Spleen (tissue), 11 donors: ENCODE measurements around the gene CD226. TPM values are rescaled to one million over a fixed set of nuclear protein-coding genes. Genes with fewer than 3 reads are reported as not detected.

Source experiments
- DNase-seq: peaks from one replicate; pipeline ENCODE4 v3.0.0-alpha.2; 2020
- H3K27ac ChIP-seq, 8 donors: fragments of 200-600 bp; sonication (generic) in 7 of 8; 1 replicate in 4 of 8; 2 replicates in 4 of 8; pipeline versions ENCODE4 v1.5.0 to v1.8.0; 2016 to 2021; ENCODE audit warnings: inconsistent platforms in 4 of 8, mild to moderate bottlenecking in 4 of 8, moderate library complexity in 1 of 8
- H3K27me3 ChIP-seq, 7 donors: fragments of 200-600 bp; sonication (generic) in 6 of 7; replicated peaks in 1 of 7; 1 replicate in 4 of 7; 2 replicates in 3 of 7; pipeline versions ENCODE4 v1.5.0 to v1.8.0; 2016 to 2021; ENCODE audit warnings: inconsistent platforms in 3 of 7, mild to moderate bottlenecking in 1 of 7
- H3K36me3 ChIP-seq, 6 donors: fragments of 200-600 bp; sonication (generic) in 5 of 6; 1 replicate in 4 of 6; 2 replicates in 2 of 6; pipeline versions ENCODE4 v1.5.0 to v1.8.0; 2016 to 2021; ENCODE audit warnings: inconsistent platforms in 2 of 6
- H3K4me1 ChIP-seq, 6 donors: fragments of 200-600 bp; sonication (generic) in 5 of 6; 1 replicate in 3 of 6; 2 replicates in 3 of 6; pipeline versions ENCODE4 v1.5.0 to v1.8.0; 2016 to 2021; ENCODE audit warnings: inconsistent platforms in 3 of 6
- H3K4me3 ChIP-seq, 8 donors: fragments of 200-600 bp; sonication (generic) in 7 of 8; 1 replicate in 4 of 8; 2 replicates in 4 of 8; pipeline versions ENCODE4 v1.5.0 to v1.8.0; 2016 to 2021; ENCODE audit warnings: inconsistent platforms in 4 of 8, mild to moderate bottlenecking in 4 of 8, moderate library complexity in 2 of 8
- H3K9me3 ChIP-seq, 8 donors: fragments of 200-600 bp; sonication (generic) in 7 of 8; 1 replicate in 4 of 8; 2 replicates in 4 of 8; pipeline versions ENCODE4 v1.5.0 to v1.8.0; 2016 to 2021; ENCODE audit warnings: inconsistent platforms in 4 of 8
- CTCF ChIP-seq, 11 experiments: fragments of 200-600 bp in 7 of 11; fragments of 450-650 bp in 4 of 11; sonication (generic) in 4 of 11; IDR thresholded peaks in 8 of 11; conservative IDR thresholded peaks in 3 of 11; 1 replicate in 7 of 11; 2 replicates in 4 of 11; pipeline versions ENCODE4 v1.4.0 to v1.8.0; 2016 to 2021; ENCODE audit warnings: antibody characterized with exemption in 11 of 11, inconsistent platforms in 4 of 11, mild to moderate bottlenecking in 1 of 11
- POLR2A ChIP-seq, 3 donors: fragments of 450-650 bp; IDR thresholded peaks; one replicate each; pipeline ENCODE4 v1.5.1; 2017; ENCODE audit warnings: antibody characterized with exemption in 3 of 3, mild to moderate bottlenecking in 1 of 3
- POLR2AphosphoS5 ChIP-seq, 3 donors: sonication (generic); formaldehyde crosslinking; IDR thresholded peaks; one replicate each; pipeline ENCODE4 v1.5.1; 2017; ENCODE audit warnings: antibody characterized with exemption in 3 of 3
- WGBS, 5 donors: extraction: QIAGEN DNeasy Blood & Tissue Kit in 3 of 5; methylation state at CpG; one replicate each; pipeline versions ENCODE4 v1.1.5 to v1.1.7; 2013 to 2018; 5-methylcytosine and 5-hydroxymethylcytosine counted together
- intact Hi-C: fragments of 100-400 bp; cut with DNase I; formaldehyde crosslinking; loops from one replicate; pipeline ENCODE4 v1.15.0; 2023; ENCODE audit warnings: low total_unique reads
- polyA plus RNA-seq, 3 donors: library from polyadenylated mRNA; stranded (reverse); fragments of 200-250 nt; gene quantifications; one replicate each; pipeline ENCODE4 v1.2.1, GENCODE V29; 2013
- total RNA-seq, 7 donors: library from RNA; depleted of rRNA in 3 of 7; stranded (reverse); fragments of >200 nt in 3 of 7; fragmentation: NEBNext Ultra II Directional in 4 of 7; extraction: Animal tissue kit (Norgen Biotek cat#: 25700) in 4 of 7; gene quantifications; one replicate each; pipeline versions ENCODE4 v1.1.0 to v1.2.1, GENCODE V29; 2016 to 2021
- donor health status: healthy with polysubstance abuse.
- donor health status: DM: no; HTN: no; CAD: no; lungs with moderate emphysema.
- donor health status: DM: no; HTN: no; CAD: no.
- donor health status: Bipolar disorder and iron deficiency.
- donor health status: healthy.
- donor health status: DM: no; HTN: no; CAD: no.
- donor health status: DM: yes; HTN: yes; CAD: no.

CD226 gene
- total and polyA plus RNA-seq, 10 donors, result 0.91 to 51.4 (median 31.7) TPM

- DNase-seq, result no peak
- no peak for TF ChIP-seq POLR2A (IDR thresholded peaks at IDR 0.05)
- TF ChIP-seq POLR2AphosphoS5 (IDR thresholded peaks at IDR 0.05), result no peak
- no peak for TF ChIP-seq CTCF (IDR thresholded peaks at IDR 0.05 in 8 of 11, conservative IDR thresholded peaks at IDR 0.05 in 3 of 11)
- no peaks in the 10 kb centered on the region for H3K36me3 ChIP-seq
- no peaks in the 10 kb centered on the region for H3K4me1 ChIP-seq
- no peaks in the 10 kb centered on the region for H3K9me3 ChIP-seq
- WGBS, 5 donors, result 92 to 97% (median 94%) methylated on average over 9 of the region's 9 CpGs
- no peak overlapping the region for H3K27ac ChIP-seq
- intact Hi-C loops, result no loop called here
- H3K27me3 ChIP-seq, result no peaks in the 10 kb centered on the region
- no peak overlapping the region for H3K4me3 ChIP-seq
Measured at GRCh38 chr18:69841117-69841516, 106.6 kb downstream of the CD226 start.

DNA sequence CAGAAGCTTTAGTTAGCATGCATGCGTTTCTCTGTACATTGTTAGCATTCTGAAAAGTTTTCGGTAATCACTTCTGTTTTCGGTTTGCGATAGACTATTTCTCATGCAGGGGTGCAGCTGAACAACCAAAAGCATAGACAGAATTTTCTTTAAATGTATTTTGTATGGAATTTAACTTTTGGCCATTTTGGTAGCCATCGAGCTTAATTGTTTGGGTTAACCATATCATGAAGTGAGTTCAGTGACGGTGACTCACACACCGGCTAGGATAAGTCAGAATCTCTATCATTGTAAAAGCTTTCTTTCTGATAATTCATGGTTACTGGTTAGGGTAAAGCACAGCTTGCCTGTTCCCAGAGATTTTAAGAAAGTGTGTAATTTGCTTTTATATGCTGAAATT is 107.2 kb downstream of the CD226 start:
- TF ChIP-seq POLR2A (IDR thresholded peaks at IDR 0.05) (no peak), CTCF (IDR thresholded peaks at IDR 0.05 in 8 of 11, conservative IDR thresholded peaks at IDR 0.05 in 3 of 11) (no peak), POLR2AphosphoS5 (IDR thresholded peaks at IDR 0.05) (no peak)
- WGBS, 5 donors, result 91 to 97% (median 95%) methylated on average over 7 of the region's 7 CpGs
- no peak overlapping the region for H3K4me3 ChIP-seq
- no peak overlapping the region for H3K27ac ChIP-seq
- intact Hi-C loops, result no loop called here
- no peaks in the 10 kb centered on the region for H3K9me3 ChIP-seq
- DNase-seq, result no peak
- H3K27me3 ChIP-seq, result no peaks in the 10 kb centered on the region
- H3K4me1 ChIP-seq, result no peaks in the 10 kb centered on the region
- H3K36me3 ChIP-seq, result no peaks in the 10 kb centered on the region

GRCh38 chr18:69840001-69840400 is 107.7 kb downstream of the CD226 start:
- no peak for TF ChIP-seq POLR2A (IDR thresholded peaks at IDR 0.05)
- TF ChIP-seq POLR2AphosphoS5 (IDR thresholded peaks at IDR 0.05), result no peak
- no peak for TF ChIP-seq CTCF (IDR thresholded peaks at IDR 0.05 in 8 of 11, conservative IDR thresholded peaks at IDR 0.05 in 3 of 11)
- intact Hi-C loops, result no loop called here
- WGBS, 5 donors, result 92 to 95% (median 93%) methylated on average over 11 of the region's 11 CpGs

GRCh38 chr18:69839497-69839896 is 108.2 kb downstream of the CD226 start:
- no peaks in the 10 kb centered on the region for H3K9me3 ChIP-seq
- WGBS, 5 donors, result 91 to 97% (median 95%) methylated on average over 11 of the region's 11 CpGs
- intact Hi-C loops, result no loop called here
- no peak for DNase-seq
- H3K27ac ChIP-seq, result no peak overlapping the region
- no peak overlapping the region for H3K4me3 ChIP-seq
- H3K4me1 ChIP-seq, result no peaks in the 10 kb centered on the region
- TF ChIP-seq POLR2AphosphoS5 (IDR thresholded peaks at IDR 0.05), result no peak
- no peak for TF ChIP-seq CTCF (IDR thresholded peaks at IDR 0.05 in 8 of 11, conservative IDR thresholded peaks at IDR 0.05 in 3 of 11)
- no peak for TF ChIP-seq POLR2A (IDR thresholded peaks at IDR 0.05)
- H3K36me3 ChIP-seq, result no peaks in the 10 kb centered on the region
- no peaks in the 10 kb centered on the region for H3K27me3 ChIP-seq

More at GRCh38 chr18:69840001-69840400, 107.7 kb downstream of the CD226 start:
- H3K4me1 ChIP-seq, result no peaks in the 10 kb centered on the region
- H3K27me3 ChIP-seq, result no peaks in the 10 kb centered on the region
- H3K36me3 ChIP-seq, result no peaks in the 10 kb centered on the region
- H3K9me3 ChIP-seq, result no peaks in the 10 kb centered on the region
- no peak overlapping the region for H3K27ac ChIP-seq
- no peak overlapping the region for H3K4me3 ChIP-seq
- no peak for DNase-seq
